ENCODE measurements around the gene MTHFD2L. TPM values are rescaled to one million over a fixed set of nuclear protein-coding genes. Genes with fewer than 3 reads are reported as not detected.

The MTHFD2L gene
- total RNA-seq, 1 experiment from 2014 or later = 11.6 TPM

DNA sequence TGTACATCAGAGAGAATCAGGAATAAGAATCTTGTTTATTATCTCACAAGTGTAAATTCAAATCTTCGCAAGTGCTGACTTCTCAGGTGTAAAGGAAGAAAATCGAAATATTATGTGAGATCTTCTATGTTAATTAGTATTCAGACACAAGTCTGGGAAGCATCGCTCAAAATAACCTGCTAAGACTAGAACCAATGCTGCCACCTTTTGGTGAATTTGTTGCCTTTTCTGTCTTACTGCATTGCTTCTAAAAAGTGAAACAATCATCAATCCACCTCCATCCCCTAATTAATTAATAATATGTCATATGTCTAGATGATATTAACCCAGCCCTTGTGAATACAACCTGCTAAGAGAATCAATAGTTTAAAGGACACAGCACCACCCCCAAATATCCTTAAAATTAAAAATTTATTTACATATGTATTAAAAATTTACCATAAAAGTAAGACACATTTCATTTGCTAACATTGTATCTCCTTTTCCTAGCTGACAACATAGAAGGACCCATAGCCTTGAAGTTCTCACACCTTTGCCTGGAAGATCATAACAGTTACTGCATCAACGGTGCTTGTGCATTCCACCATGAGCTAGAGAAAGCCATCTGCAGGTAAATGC lies 153.9 kb downstream of the MTHFD2L start:
- no peak overlapping the region for H2AK5ac ChIP-seq (ENCODE audit: insufficient read length, low read length)
- no peaks in the 10 kb centered on the region for H3K4me1 ChIP-seq (ENCODE audit: insufficient read depth, low read length)
- no peak overlapping the region for H2BK20ac ChIP-seq (ENCODE audit: low read depth, low read length, poor library complexity, severe bottlenecking)
- no peak overlapping the region for H4K91ac ChIP-seq (ENCODE audit: insufficient read length, low read depth, low read length)
- no peak overlapping the region for H3K56ac ChIP-seq (ENCODE audit: insufficient read length, low read depth, low read length)
- H2BK12ac ChIP-seq (ENCODE audit: insufficient read length, low read depth, low read length) = no peak overlapping the region
- H4K8ac ChIP-seq (replicated peaks; ENCODE audit: insufficient read length, low read depth, low read length) = no peak overlapping the region
- WGBS (ENCODE audit: extremely low coverage, insufficient read length, low lambda C conversion rate) = no CpG with 5 or more reads among the region's 4 CpGs
- Mint-ChIP-seq H3K4me3 (no peak overlapping the region), H3K4me1 (peaks cover 2 to 3% of the 10 kb centered on the region in 2 experiments; a peak in 1 of 4 replicates), H3K27ac (no peak overlapping the region), H3K36me3 (ENCODE audit: insufficient read depth in 1 of 3, low read depth in 3 of 3) (no peaks in the 10 kb centered on the region), H3K27me3 (ENCODE audit: low read depth) (no peaks in the 10 kb centered on the region), H3K9me3 (no peaks in the 10 kb centered on the region; a peak in 1 of 5 replicates)
- no peaks in the 10 kb centered on the region for H3K27me3 ChIP-seq (ENCODE audit: insufficient read depth, low read length)
- H3K18ac ChIP-seq (ENCODE audit: insufficient read length, low read depth, low read length) = no peak overlapping the region
- no peaks in the 10 kb centered on the region for H4K20me1 ChIP-seq (ENCODE audit: control insufficient read depth, insufficient read depth, insufficient read length)
- TF ChIP-seq, protein P1, sequence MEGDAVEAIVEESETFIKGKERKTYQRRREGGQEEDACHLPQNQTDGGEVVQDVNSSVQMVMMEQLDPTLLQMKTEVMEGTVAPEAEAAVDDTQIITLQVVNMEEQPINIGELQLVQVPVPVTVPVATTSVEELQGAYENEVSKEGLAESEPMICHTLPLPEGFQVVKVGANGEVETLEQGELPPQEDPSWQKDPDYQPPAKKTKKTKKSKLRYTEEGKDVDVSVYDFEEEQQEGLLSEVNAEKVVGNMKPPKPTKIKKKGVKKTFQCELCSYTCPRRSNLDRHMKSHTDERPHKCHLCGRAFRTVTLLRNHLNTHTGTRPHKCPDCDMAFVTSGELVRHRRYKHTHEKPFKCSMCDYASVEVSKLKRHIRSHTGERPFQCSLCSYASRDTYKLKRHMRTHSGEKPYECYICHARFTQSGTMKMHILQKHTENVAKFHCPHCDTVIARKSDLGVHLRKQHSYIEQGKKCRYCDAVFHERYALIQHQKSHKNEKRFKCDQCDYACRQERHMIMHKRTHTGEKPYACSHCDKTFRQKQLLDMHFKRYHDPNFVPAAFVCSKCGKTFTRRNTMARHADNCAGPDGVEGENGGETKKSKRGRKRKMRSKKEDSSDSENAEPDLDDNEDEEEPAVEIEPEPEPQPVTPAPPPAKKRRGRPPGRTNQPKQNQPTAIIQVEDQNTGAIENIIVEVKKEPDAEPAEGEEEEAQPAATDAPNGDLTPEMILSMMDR (conservative IDR thresholded peaks at IDR 0.05) = peak; percentile 78
- no peak overlapping the region for H3K23ac ChIP-seq (ENCODE audit: insufficient read length, low read depth, low read length)
- H3K27ac ChIP-seq (ENCODE audit: insufficient read length, low read depth, low read length) = no peak overlapping the region
- no peaks in the 10 kb centered on the region for H3K79me2 ChIP-seq (ENCODE audit: insufficient read depth, low read length)
- DNase-seq = no peak
- H2BK15ac ChIP-seq (ENCODE audit: low read depth, low read length) = no peak overlapping the region
- no peak overlapping the region for H2BK120ac ChIP-seq (ENCODE audit: low read depth, low read length, poor library complexity, severe bottlenecking)
- H3K4me2 ChIP-seq (ENCODE audit: insufficient read depth, insufficient read length, low read length) = no peak overlapping the region
- H2AFZ ChIP-seq (ENCODE audit: low read length) = no peak overlapping the region
- no peak overlapping the region for H3T11ph ChIP-seq (ENCODE audit: low read length)
- H3K4ac ChIP-seq (ENCODE audit: low read depth, low read length) = no peak overlapping the region
- no peak overlapping the region for H2BK5ac ChIP-seq (ENCODE audit: insufficient read length, low read length)
- H3K23me2 ChIP-seq (ENCODE audit: insufficient read length, low read depth, low read length, poor library complexity, severe bottlenecking) = no peaks in the 10 kb centered on the region
- H3K79me1 ChIP-seq (ENCODE audit: insufficient read depth, low read depth, low read length, poor library complexity, severe bottlenecking) = no peaks in the 10 kb centered on the region
- no peak overlapping the region for H3K14ac ChIP-seq (ENCODE audit: insufficient read depth, low read length)
- H3K9me3 ChIP-seq (ENCODE audit: control insufficient read depth, low read depth, low read length) = no peaks in the 10 kb centered on the region
- H3K9ac ChIP-seq (ENCODE audit: extremely low read depth, insufficient read length, low read length) = no peak overlapping the region
- no peak overlapping the region for H4K5ac ChIP-seq (ENCODE audit: insufficient read length, low read depth, low read length)

All from H9 (cell line).